ENCODE data around the gene CD244.

The CD244 gene

GRCh38 chr1:160814856-160815255 lies 47.8 kb downstream of the CD244 start:
- DNase-seq (ENCODE audit: low read depth in 2 of 3, low spot score in 2 of 3), result no peak

DNA sequence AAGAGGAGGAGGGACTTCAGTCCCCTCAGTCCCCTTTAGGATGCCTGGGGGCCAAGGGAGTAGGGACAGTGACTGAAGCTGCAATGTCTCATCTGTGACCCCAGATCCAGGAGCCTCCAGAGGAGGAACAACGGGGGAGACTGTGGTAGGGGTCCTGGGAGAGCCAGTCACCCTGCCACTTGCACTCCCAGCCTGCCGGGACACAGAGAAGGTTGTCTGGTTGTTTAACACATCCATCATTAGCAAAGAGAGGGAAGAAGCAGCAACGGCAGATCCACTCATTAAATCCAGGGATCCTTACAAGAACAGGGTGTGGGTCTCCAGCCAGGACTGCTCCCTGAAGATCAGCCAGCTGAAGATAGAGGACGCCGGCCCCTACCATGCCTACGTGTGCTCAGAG lies 48.4 kb downstream of the CD244 start:
- no peak for DNase-seq (ENCODE audit: low read depth in 2 of 3, low spot score in 2 of 3)

DNA sequence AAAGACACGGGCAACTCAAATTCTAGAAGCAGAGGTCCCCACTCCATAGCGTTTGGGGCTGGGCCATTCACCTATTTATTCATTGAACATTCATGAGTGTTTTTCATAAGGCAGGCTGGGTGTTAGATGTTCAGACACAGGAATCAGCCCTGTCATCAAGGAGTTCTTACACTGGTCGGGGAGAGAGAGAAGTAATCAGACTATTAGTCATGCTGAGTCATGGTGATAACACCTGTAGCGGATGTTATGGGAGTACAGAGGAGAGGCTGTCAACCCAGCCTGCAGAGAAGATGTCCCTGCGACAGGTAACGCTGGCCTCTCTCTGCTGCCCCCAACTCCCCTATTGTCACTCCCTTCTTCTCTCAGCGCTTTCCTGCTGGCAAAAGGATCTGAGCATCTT lies 49.5 kb downstream of the CD244 start:
- no peak for DNase-seq (ENCODE audit: low read depth in 2 of 3, low spot score in 2 of 3)

- DNase-seq (ENCODE audit: low read depth in 2 of 3, low spot score in 2 of 3), result no peak
These were observed 51.5 kb downstream of the CD244 start for GRCh38 chr1:160811147-160811546.

DNA sequence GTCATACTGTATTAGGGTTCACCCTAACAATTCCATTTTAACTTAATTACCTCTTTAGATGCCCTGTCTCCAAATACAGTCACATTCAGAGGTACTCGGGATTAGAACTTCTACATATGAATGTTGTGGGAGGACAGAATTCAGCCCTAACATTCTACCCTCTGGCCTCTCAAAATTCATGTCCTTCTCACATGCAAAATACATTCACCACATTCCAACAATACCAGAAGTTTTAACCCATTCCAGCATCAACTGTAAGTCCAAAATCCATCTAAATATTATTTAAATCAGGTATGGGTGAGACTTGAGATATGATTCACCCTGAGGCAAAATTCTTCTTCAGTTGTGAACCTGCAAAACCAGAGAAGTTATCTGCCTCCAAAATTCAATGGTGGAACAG lies 52.2 kb downstream of the CD244 start:
- DNase-seq (ENCODE audit: low read depth in 2 of 3, low spot score in 2 of 3), result no peak

DNA sequence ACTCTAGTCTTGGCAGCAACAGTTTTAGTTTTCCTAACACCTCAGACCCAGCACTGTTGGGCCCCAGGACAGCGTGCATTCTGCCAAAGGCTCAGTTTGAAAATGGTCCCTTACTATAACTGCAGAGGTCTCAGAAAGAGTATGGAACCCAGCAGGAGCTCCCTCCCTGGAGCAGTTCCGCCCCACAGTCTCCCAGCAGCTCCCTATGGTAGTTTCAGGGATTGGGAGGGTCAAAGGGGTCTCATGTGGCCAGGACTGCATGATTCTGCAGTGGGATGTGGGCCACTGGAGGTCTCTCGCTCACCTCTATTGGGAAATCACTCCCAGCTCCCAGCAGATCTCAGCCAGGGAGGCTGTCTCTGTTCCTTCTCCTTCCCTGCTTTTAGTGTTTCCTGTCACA lies 54.4 kb downstream of the CD244 start:
- no peak for DNase-seq (ENCODE audit: low read depth in 2 of 3, low spot score in 2 of 3)

DNA sequence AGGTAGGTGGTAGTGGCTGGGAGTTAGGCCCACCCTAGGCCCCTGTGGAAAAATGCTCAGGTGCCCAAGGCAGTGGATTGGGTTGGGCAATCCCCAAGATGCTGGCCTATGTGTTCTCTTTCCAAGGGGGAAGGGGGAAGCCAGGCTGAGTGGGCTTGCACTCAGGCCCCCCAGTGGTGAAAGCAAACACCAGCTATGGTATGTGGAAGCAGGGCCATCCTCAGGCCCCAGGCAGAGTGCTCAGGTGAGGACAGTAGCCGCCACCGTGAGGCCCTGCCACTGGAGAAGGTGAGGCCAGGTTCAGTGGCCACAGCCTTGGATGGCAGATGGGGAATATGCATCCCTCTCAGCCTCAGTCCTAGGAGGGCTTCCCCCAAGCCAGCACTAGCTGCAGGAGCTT lies 54.9 kb downstream of the CD244 start:
- no peak for DNase-seq (ENCODE audit: low read depth in 2 of 3, low spot score in 2 of 3)

DNA sequence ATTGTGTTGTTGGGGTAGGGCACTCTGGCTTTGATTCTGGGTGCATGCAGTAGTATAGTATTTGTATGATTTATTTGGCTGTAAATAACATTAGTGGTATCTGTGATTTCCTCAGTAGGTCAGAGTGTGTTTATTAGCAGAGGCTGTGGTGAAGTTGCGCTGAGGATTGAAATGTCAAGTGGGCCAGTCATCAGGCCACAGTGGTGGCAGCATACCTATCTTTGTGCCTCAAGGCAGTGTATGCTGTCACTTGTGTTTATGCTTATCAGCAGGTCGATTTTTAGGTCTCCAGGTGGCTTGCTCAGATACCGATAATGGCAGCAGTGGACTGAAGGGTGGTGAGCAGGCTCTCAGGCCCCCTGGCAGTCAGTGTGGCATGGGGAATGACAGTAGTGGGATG lies 55.4 kb downstream of the CD244 start:
- DNase-seq (ENCODE audit: low read depth in 2 of 3, low spot score in 2 of 3), result no peak

GRCh38 chr1:160806784-160807183 lies 55.9 kb downstream of the CD244 start:
- DNase-seq (ENCODE audit: low read depth in 2 of 3, low spot score in 2 of 3), result no peak

DNA sequence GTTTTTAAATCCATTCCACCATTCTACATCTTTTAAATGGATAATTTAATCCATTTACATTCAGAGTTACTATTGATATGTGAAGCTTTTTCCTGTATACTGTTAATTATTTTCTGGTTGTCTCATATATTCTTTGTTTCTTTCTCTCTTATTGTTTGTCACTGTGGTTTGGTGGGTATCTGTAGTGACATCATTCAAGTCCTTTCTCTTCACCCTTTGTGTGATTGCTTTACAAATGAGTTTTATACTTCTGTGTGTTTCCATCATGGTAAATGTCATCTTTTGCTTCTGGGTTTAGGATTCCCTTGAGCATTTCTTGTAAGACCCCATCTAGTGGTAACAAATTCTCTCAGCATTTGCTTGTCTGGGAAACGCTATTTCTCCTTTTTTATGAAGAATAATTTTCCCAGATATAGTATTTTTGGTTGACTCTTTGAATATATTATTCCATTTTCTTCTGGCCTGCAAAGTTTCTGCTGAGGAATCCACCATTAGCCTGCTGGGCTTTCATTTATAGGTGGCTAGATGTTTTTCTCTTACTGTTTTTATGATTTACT lies 56.5 kb downstream of the CD244 start:
- no peak for DNase-seq (ENCODE audit: low read depth in 2 of 3, low spot score in 2 of 3)

GRCh38 chr1:160801836-160802580 lies 60.7 kb downstream of the CD244 start:
- DNase-seq (ENCODE audit: low read depth in 2 of 3, low spot score in 2 of 3), result no peak

DNA sequence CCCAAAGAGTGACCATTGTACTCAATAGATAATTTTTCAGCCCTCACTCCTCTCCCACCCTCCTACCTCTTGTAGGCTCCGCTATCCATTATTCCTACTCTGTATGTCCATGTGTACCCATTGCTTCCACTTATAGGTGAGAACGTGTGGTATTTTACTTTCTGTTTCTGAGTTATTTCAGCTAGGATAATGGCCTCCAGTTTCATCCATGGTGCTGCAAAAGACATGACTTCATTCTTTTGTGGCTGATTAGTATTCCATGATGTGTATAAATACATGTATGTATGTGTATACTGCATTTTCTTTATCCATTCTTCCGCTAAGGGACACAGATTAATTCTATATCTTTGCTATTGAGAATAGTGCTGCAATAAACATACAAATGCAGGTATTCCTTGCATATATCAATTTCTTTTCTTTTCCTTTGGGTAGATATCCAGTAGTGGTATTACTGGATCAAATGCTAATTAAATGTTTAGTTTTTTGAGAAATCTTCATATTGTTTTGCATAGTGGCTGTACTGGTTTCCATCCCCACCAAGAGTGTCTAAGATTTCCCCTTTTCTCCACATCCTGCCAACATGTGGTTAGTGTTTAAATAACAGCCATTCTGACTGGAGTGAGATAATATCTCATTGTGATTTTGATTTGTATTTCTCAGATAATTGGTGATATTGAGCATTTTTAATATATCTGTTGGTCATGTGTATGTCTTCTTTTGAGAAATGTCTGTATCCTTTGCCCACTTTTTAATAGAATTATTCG lies 61.9 kb downstream of the CD244 start:
- DNase-seq (ENCODE audit: low read depth in 2 of 3, low spot score in 2 of 3), result no peak

- DNase-seq (ENCODE audit: low read depth in 2 of 3, low spot score in 2 of 3), result no peak
These were observed 62.5 kb downstream of the CD244 start for GRCh38 chr1:160800142-160800541.

- DNase-seq (ENCODE audit: low read depth in 2 of 3, low spot score in 2 of 3), result no peak
These were observed 63.0 kb downstream of the CD244 start for GRCh38 chr1:160799641-160800040.

DNA sequence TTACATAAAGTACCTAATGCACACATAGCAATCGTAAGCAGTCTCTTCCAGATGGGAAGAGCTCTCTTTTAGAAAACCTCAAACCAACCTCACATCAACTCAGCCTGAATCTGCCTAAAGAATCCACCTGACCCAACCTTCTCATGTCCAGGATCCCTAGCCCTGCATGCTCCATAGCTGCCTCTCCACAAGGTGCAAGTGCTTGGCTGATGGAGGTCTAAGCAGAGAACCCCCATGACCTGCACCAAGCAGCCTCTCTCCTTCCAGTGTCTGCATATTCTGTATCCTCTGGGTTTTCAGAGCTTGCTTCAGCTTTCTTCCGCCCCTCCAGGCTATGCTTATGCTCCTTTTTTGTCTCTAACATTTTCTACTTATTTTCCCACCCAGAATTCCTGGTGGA lies 64.2 kb downstream of the CD244 start:
- DNase-seq (ENCODE audit: low read depth in 2 of 3, low spot score in 2 of 3), result no peak

DNA sequence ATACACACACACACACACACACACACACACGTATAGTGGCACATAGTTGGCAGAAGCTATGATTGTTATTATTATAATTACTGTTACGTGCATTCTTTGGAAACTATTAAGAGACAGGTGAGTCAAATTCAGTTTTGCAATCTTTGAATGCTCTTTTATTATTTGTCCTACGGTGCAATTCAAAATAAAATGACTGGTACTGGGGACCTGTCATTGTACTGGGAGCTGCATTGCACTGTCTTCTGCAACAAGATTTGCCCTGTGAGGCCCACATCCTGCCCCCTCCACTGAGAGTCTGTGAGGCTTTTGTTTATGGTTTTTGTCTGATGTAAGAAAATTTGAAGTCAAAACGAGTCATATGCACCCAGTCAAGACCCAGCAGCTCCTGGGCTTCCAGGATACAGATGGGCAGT lies 64.8 kb downstream of the CD244 start:
- no peak for DNase-seq (ENCODE audit: low read depth in 2 of 3, low spot score in 2 of 3)

DNA sequence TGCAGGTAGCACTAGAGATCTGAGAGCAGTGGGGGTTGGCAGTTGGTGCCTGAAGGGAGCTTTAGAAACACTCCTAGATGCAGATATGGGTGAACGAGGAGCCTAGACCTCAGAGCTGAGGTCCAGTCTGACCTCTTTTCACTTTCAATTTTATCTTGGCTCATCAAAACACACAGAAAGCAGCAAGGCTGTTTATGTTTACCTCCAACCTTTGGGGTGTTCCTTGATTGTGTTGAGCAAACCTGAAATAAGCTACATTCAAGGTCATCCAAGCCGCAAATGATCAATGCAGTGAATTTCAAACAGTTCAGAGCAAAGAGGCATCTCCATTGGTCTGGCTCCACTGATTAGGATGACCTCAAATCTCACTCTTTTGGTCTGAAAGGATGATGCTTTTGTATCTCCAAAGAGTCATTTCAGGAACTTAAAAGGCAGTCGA lies 65.4 kb downstream of the CD244 start:
- no peak for DNase-seq (ENCODE audit: low read depth in 2 of 3, low spot score in 2 of 3)

- DNase-seq (ENCODE audit: low read depth in 2 of 3, low spot score in 2 of 3), result peak in 1 of 3 experiments; percentile 40
These were observed 66.7 kb downstream of the CD244 start, which contains the start of gene LY9 for GRCh38 chr1:160795951-160796383. LY9 (plus strand) TSS chr1:160796174; CDS start chr1:160796188, 14 bp downstream.

DNA sequence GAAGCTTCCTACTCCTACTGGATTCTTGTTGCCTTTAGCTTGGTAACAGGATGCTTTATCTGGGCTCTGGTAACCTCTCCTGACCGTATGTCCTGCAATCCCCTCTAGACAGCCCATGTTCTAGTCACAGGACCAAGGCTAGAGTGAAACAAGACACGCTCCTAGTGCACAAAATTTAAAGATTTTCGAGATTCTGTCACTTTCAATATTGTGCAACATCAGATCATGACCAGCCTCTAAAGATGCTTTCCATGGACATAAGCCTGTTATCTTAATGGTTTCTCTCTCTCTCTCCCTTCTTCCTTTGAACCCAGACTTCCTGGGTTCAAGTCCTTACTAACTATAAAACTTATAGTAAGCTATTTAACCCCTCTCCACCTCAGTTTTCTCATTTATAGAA lies 68.3 kb downstream of the CD244 start:
- DNase-seq (ENCODE audit: low read depth in 2 of 3, low spot score in 2 of 3), result no peak

- no peak for DNase-seq (ENCODE audit: low read depth in 2 of 3, low spot score in 2 of 3)
These were observed 72.7 kb downstream of the CD244 start for GRCh38 chr1:160789702-160790611.

DNA sequence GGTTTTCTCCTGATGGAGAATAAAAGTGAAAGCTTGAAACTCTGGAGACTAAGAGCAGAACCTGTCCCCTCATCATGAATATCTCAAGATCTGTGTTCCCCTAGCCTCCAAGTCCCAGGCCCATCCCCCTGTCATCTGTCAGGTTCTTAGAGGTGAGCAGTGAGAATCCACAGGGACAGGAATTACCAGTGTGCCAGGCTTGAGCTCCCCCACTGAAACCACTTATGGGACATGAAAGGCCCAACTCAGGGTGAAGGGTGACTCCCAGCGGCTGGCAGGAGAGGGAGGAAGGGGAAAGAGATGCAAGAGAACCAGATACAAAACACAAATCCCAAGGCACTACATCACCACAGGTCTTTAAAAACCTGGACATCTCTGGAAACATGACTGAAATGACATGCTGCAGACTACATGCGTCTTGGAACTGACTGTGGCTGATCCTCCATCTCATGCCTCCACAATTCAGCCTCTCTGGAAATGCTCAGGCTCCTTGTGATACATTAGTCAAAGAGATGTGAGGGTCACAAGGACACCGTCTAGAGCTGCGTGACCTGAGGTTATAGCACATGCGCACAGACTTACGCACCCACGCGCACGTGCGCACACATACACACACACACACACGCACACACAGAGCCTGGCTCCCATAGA lies 73.5 kb downstream of the CD244 start:
- no peak for DNase-seq (ENCODE audit: low read depth in 2 of 3, low spot score in 2 of 3)

Data from activated CD8-positive, alpha-beta memory T cell treated with anti-CD3 and anti-CD28 coated beads for 48 hours (primary cell).